ENCODE results near the gene ACAD10.

DNA sequence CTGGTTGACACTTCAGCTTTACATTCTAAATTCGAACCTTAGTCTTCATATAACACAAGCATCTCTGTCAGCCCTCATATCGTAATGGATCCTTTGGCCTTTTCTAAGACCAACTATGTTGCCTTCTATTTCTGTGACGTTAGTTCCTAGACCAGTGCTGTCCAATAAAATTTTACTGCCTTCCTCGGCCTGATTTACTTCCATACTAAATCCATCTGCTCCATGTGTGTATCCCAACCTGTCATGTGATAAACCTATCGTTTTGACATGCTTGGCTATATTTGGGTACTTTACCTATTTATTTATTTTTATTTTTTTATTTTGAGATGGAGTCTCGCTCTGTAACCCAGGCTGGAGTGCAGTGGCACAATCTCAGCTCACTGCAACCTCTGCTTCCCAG, 20.3 kb downstream of the ACAD10 start:
- TF ChIP-seq, protein P1, sequence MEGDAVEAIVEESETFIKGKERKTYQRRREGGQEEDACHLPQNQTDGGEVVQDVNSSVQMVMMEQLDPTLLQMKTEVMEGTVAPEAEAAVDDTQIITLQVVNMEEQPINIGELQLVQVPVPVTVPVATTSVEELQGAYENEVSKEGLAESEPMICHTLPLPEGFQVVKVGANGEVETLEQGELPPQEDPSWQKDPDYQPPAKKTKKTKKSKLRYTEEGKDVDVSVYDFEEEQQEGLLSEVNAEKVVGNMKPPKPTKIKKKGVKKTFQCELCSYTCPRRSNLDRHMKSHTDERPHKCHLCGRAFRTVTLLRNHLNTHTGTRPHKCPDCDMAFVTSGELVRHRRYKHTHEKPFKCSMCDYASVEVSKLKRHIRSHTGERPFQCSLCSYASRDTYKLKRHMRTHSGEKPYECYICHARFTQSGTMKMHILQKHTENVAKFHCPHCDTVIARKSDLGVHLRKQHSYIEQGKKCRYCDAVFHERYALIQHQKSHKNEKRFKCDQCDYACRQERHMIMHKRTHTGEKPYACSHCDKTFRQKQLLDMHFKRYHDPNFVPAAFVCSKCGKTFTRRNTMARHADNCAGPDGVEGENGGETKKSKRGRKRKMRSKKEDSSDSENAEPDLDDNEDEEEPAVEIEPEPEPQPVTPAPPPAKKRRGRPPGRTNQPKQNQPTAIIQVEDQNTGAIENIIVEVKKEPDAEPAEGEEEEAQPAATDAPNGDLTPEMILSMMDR (IDR thresholded peaks at IDR 0.05): no peak
- TF ChIP-seq POLR2A (IDR thresholded peaks at IDR 0.05): no peak
